Placental epithelial cell (primary cell): Measurements from ENCODE around the gene VCX3A. TPM values are rescaled to one million over a fixed set of nuclear protein-coding genes. Genes with fewer than 3 reads are reported as not detected.

Source experiments
- total RNA-seq: library from RNA; depleted of rRNA; stranded (reverse); fragments of >200 nt; gene quantifications from 2 replicates; pipeline ENCODE4 v1.2.3, GENCODE V29; 2012

Gene VCX3A
- total RNA-seq, result not detected in 2 replicates

GRCh38 chrX:6535018-6535417, at the start of gene VCX3A:
Gene VCX3A (minus strand): TSS chrX:6535118. CDS start chrX:6534497, 621 bp downstream.

